ENCODE data around the gene ATP2A3.

DNA sequence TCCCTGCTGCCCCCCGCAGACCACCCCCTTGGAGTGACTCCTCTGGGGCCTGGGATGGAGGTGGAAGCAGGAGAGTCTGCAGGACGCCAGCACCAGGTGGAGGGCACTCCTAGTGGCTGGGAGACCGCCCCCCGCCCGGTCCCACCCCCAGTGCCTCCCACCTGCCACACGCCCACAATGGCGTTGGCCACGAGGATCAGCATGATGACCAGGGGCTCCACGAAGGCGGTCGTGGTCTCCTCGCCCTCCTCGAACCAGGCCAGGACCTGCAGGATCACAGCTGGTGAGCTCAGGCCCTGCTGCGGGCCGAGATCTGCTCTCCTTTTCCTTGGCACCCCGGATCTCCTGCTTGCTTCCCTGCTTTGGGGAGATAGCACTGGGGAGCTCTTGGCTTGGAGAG is 12.8 kb downstream of the ATP2A3 start:
- TF ChIP-seq, protein P1, sequence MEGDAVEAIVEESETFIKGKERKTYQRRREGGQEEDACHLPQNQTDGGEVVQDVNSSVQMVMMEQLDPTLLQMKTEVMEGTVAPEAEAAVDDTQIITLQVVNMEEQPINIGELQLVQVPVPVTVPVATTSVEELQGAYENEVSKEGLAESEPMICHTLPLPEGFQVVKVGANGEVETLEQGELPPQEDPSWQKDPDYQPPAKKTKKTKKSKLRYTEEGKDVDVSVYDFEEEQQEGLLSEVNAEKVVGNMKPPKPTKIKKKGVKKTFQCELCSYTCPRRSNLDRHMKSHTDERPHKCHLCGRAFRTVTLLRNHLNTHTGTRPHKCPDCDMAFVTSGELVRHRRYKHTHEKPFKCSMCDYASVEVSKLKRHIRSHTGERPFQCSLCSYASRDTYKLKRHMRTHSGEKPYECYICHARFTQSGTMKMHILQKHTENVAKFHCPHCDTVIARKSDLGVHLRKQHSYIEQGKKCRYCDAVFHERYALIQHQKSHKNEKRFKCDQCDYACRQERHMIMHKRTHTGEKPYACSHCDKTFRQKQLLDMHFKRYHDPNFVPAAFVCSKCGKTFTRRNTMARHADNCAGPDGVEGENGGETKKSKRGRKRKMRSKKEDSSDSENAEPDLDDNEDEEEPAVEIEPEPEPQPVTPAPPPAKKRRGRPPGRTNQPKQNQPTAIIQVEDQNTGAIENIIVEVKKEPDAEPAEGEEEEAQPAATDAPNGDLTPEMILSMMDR (IDR thresholded peaks at IDR 0.05 in 8 of 11, conservative IDR thresholded peaks at IDR 0.05 in 3 of 11), result no peak
- peak in 2 of 3 donors; percentile 6 to 29 for TF ChIP-seq POLR2AphosphoS5 (IDR thresholded peaks at IDR 0.05)
